Upper lobe of left lung (tissue), 6 donors: ENCODE data around the gene MCU. TPM values are rescaled to one million over a fixed set of nuclear protein-coding genes. Genes with fewer than 3 reads are reported as not detected.

Source experiments
- ATAC-seq, 2 donors: fragments of 200-7000 bp; cut with Tn5 transposase; one replicate each; pipeline ENCODE4 v1.9.1; 2022; ENCODE audit warnings: mild to moderate bottlenecking in 2 of 2, moderate library complexity in 2 of 2; ENCODE audit not compliant: low FRiP score in 2 of 2
- DNase-seq, 2 donors: peaks; one replicate each; pipeline ENCODE4 v3.0.0-alpha.2; 2019 to 2020
- H3K27ac ChIP-seq, 4 donors: fragments of 200-600 bp; sonication (generic); one replicate each; pipeline ENCODE4 v1.5.1; 2016 to 2019
- H3K27me3 ChIP-seq, 4 donors: fragments of 200-600 bp; sonication (generic); one replicate each; pipeline ENCODE4 v1.5.1; 2017 to 2019
- H3K36me3 ChIP-seq, 4 donors: fragments of 200-600 bp; sonication (generic); one replicate each; pipeline ENCODE4 v1.5.1; 2016 to 2019
- H3K4me1 ChIP-seq, 4 donors: fragments of 200-600 bp; sonication (generic); one replicate each; pipeline ENCODE4 v1.5.1; 2018 to 2019
- H3K4me3 ChIP-seq, 4 donors: fragments of 200-600 bp; sonication (generic); one replicate each; pipeline ENCODE4 v1.5.1; 2017 to 2019; ENCODE audit warnings: mild to moderate bottlenecking in 2 of 4, moderate library complexity in 1 of 4
- H3K9me3 ChIP-seq, 4 donors: fragments of 200-600 bp; sonication (generic); one replicate each; pipeline ENCODE4 v1.5.1; 2018 to 2019
- CTCF ChIP-seq, 6 experiments: fragments of 450-650 bp in 4 of 6; fragments of 200-600 bp in 2 of 6; sonication (generic) in 2 of 6; IDR thresholded peaks; one replicate each; pipeline ENCODE4 v1.5.1; 2016 to 2019; ENCODE audit warnings: antibody characterized with exemption in 6 of 6
- EP300 ChIP-seq, 4 donors: sonication (generic); formaldehyde crosslinking; IDR thresholded peaks; one replicate each; pipeline ENCODE4 v1.5.1; 2017; ENCODE audit warnings: antibody characterized with exemption in 4 of 4, control low read depth in 2 of 4
- POLR2A ChIP-seq, 4 donors: fragments of 450-650 bp; IDR thresholded peaks; one replicate each; pipeline ENCODE4 v1.5.1; 2016 to 2017; ENCODE audit warnings: antibody characterized with exemption in 4 of 4, mild to moderate bottlenecking in 2 of 4
- POLR2AphosphoS5 ChIP-seq, 2 donors: sonication (generic); formaldehyde crosslinking; IDR thresholded peaks; one replicate each; pipeline ENCODE4 v1.5.1; 2017; ENCODE audit warnings: antibody characterized with exemption in 2 of 2
- WGBS, 2 donors: methylation state at CpG; one replicate each; pipeline ENCODE4 v1.1.5; 2017 to 2018; 5-methylcytosine and 5-hydroxymethylcytosine counted together
- total RNA-seq, 6 donors: library from RNA; depleted of rRNA in 4 of 6; stranded (reverse); fragments of >200 nt in 4 of 6; gene quantifications; one replicate each; pipeline versions ENCODE4 v1.1.0 to v1.2.1, GENCODE V29; 2016 to 2021
- donor health status: DM: no; HTN: no; CAD: no; lungs with moderate emphysema.
- donor health status: DM: no; HTN: yes; CAD: no; lungs with severe emphysema.

The MCU gene
- total RNA-seq, 6 donors from 2014 or later = 28.2 to 50.5 (median 32.1) TPM

DNA sequence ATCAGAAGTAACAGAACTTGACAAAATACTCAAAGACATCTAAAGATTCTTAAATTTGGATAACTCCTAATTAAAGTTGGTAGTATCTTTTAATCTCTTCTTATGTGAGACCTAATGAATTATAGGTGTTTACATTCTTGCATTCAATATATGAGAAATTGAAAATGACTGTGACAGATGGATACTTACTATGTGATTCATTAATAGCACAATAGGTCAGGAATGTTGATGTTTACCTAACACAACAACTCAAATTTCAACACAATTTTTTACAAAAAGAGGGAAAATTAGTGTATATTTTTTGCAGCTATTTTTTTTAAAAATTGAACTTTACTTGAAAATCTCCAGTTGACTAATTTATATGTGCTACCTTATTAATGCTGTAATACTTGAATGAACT lies 31.7 kb upstream of the MCU start:
- ATAC-seq = no peak
- Histone ChIP-seq H3K4me1 (no peaks in the 10 kb centered on the region), H3K27ac (no peak overlapping the region), H3K36me3 (no peaks in the 10 kb centered on the region), H3K4me3 (no peak overlapping the region), H3K27me3 (no peaks in the 10 kb centered on the region), H3K9me3 (no peaks in the 10 kb centered on the region)
- TF ChIP-seq POLR2AphosphoS5 (IDR thresholded peaks at IDR 0.05) (no peak), CTCF (IDR thresholded peaks at IDR 0.05) (no peak), POLR2A (IDR thresholded peaks at IDR 0.05) (no peak), EP300 (IDR thresholded peaks at IDR 0.05) (no peak)
- DNase-seq = no peak

DNA sequence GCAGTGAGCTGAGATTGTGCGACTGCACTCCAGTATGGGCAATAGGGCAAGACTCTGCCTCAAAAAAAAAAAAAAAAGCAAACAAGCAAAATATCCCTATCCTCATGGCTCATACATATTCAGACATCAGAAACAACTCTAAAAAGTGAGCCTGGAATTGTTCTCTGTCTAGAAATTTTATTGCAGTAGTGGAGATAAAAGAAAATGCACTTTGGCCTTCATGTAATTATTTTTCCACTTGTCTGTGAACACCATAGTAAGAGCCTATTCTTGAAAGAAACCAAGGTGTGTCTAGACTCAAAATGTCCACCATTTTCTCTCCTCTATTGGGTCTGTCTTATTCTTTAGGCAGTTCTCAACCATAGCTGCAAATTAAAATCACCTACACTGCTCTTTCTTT lies 30.5 kb upstream of the MCU start:
- Histone ChIP-seq H3K4me3 (no peak overlapping the region), H3K36me3 (no peaks in the 10 kb centered on the region), H3K4me1 (no peaks in the 10 kb centered on the region), H3K27ac (no peak overlapping the region), H3K27me3 (no peaks in the 10 kb centered on the region), H3K9me3 (no peaks in the 10 kb centered on the region)
- DNase-seq = no peak
- no peak for ATAC-seq
- TF ChIP-seq POLR2A (IDR thresholded peaks at IDR 0.05) = no peak
- no peak for TF ChIP-seq CTCF (IDR thresholded peaks at IDR 0.05)
- no peak for TF ChIP-seq EP300 (IDR thresholded peaks at IDR 0.05)
- TF ChIP-seq POLR2AphosphoS5 (IDR thresholded peaks at IDR 0.05) = no peak
- WGBS, 2 donors = 83 to 88% methylated on average over 1 of the region's 1 CpG

DNA sequence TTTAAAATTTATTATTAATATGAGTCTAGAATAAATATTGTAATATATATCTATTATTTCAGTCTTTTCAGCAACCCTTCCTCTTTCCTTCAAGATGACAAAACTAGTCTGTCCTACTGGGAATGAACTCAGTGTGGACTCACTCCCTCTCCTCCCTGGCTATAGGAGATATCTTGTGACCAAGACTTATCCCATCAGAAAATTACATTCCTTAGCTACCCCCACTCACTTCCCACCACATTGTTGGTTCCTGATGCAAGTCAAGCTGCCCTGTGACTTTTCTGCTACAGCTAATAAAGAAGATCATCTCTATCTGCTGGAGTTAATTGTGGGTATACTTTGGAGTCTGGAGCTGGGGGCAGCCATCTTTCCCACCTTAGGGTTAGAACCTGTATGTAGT lies 28.0 kb upstream of the MCU start:
- TF ChIP-seq POLR2AphosphoS5 (IDR thresholded peaks at IDR 0.05) = no peak
- no peak for TF ChIP-seq CTCF (IDR thresholded peaks at IDR 0.05)
- TF ChIP-seq EP300 (IDR thresholded peaks at IDR 0.05) = no peak

DNA sequence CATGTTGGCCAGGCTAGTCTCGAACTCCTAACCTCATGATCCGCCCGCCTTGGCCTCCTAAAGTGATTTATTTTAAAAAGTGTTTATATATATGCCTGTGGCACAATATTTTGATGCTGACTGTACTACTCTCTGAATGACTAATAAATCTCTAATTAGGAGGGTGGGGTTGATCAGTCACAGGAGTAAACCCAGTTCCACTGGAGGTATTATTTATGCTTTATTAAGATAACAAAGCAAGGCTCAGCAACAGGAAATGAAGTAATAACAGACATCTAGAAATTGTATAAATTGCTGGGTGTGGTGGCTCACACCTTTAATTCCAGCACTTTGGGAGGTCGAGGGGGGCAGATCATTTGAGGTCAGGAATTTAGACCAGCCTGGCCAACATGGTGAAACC lies 26.0 kb upstream of the MCU start:
- H3K36me3 ChIP-seq = no peaks in the 10 kb centered on the region
- H3K27ac ChIP-seq = no peak overlapping the region
- no peaks in the 10 kb centered on the region for H3K9me3 ChIP-seq
- no peaks in the 10 kb centered on the region for H3K27me3 ChIP-seq
- no peaks in the 10 kb centered on the region for H3K4me1 ChIP-seq
- TF ChIP-seq CTCF (IDR thresholded peaks at IDR 0.05) (no peak), POLR2A (IDR thresholded peaks at IDR 0.05) (no peak), EP300 (IDR thresholded peaks at IDR 0.05) (no peak), POLR2AphosphoS5 (IDR thresholded peaks at IDR 0.05) (no peak)
- 83% methylated on average over 4 of the region's 4 CpGs for WGBS, 2 donors
- H3K4me3 ChIP-seq = no peak overlapping the region
- DNase-seq (no peak), ATAC-seq (no peak)

More for the DNA sequence above, 28.0 kb upstream of the MCU start:
- Histone ChIP-seq H3K9me3 (no peaks in the 10 kb centered on the region), H3K36me3 (no peaks in the 10 kb centered on the region), H3K4me1 (no peaks in the 10 kb centered on the region), H3K27ac (no peak overlapping the region), H3K4me3 (no peak overlapping the region), H3K27me3 (no peaks in the 10 kb centered on the region)
- DNase-seq (no peak), ATAC-seq (no peak)

- Histone ChIP-seq H3K36me3 (no peaks in the 10 kb centered on the region), H3K4me1 (no peaks in the 10 kb centered on the region), H3K27me3 (no peaks in the 10 kb centered on the region), H3K9me3 (no peaks in the 10 kb centered on the region), H3K4me3 (no peak overlapping the region), H3K27ac (no peak overlapping the region)
- 87 to 90% methylated on average over 3 of the region's 3 CpGs for WGBS, 2 donors
- TF ChIP-seq POLR2A (IDR thresholded peaks at IDR 0.05) = no peak
- no peak for TF ChIP-seq CTCF (IDR thresholded peaks at IDR 0.05)
- no peak for TF ChIP-seq EP300 (IDR thresholded peaks at IDR 0.05)
- no peak for TF ChIP-seq POLR2AphosphoS5 (IDR thresholded peaks at IDR 0.05)
- ATAC-seq = no peak
- no peak for DNase-seq
These were observed 24.6 kb upstream of the MCU start for GRCh38 chr10:72667207-72667864.
